ENCODE data around the gene ZNF587. TPM values are rescaled to one million over a fixed set of nuclear protein-coding genes. Genes with fewer than 3 reads are reported as not detected.
"Not testable (repeated sequence)": the region's sequence is repeated elsewhere in the genome, so short reads cannot be mapped to it uniquely, and the experiment has no call there.

The ZNF587 gene
- total and polyA plus RNA-seq, 2 of the 13 experiments (the other 11 are each of a cell fraction or from before 2014, with no cell fraction given) = 8.7 to 17.5 TPM

DNA sequence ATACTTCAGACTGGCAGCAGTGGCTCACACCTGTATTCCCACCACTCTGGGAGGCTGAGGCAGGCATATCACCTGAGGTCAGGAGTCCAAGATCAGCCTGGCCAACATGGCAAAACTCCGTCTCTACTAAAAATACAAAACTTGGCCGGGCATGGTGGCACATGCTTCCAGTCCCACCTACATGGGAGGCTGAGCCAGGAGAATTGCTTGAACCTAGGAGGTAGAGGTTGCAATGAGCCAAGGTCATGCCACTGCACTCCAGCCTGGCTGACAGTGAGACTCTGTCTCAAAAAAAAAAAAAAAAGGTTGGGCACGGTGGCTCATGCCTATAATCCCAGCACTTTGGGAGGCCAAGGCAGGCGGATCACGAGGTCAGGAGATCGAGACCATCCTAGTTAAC lies 20.0 kb downstream of the ZNF587 start:
- H3K4me1 ChIP-seq (ENCODE audit: insufficient read depth, low read length); CTCF ChIA-PET (ENCODE audit: low intra/inter-chr PET ratio, low total read pairs); H3K9me3 ChIP-seq (ENCODE audit: low read length); H3K9ac ChIP-seq (ENCODE audit: insufficient read depth, low read depth, low read length); intact Hi-C loops (cut with micrococcal nuclease; ENCODE audit: unreplicated experiment); POLR2A ChIA-PET; H3K4me2 ChIP-seq (ENCODE audit: low read depth, low read length); ATAC-seq; H4K20me1 ChIP-seq (ENCODE audit: insufficient read depth, low read length); H3K27ac ChIP-seq (ENCODE audit: extremely low read length, insufficient read depth, low read length); BruUV-seq (replicated peaks); H3K27me3 ChIP-seq (ENCODE audit: control insufficient read depth in 1 of 2, insufficient read depth in 2 of 2, low read length in 2 of 2); H3K4me3 ChIP-seq (replicated peaks in 1 of 3; ENCODE audit: insufficient read depth in 1 of 3, low read depth in 2 of 3, low read length in 3 of 3); in situ Hi-C loops (cut with HindIII; ENCODE audit: extremely low pct_ligation_motif_present, low pct_unique_long_range_greater_than_20kb); DNase-seq (ENCODE audit: low spot score); FAIRE-seq; H3K79me2 ChIP-seq (ENCODE audit: insufficient read depth, low read length); H2AFZ ChIP-seq (ENCODE audit: low read length): not testable (repeated sequence)
- 94% methylated on average over 6 of the region's 6 CpGs for WGBS (ENCODE audit: low lambda C conversion rate)
- H3K36me3 ChIP-seq (replicated peaks in 1 of 2; ENCODE audit: control insufficient read depth in 1 of 2, insufficient read depth in 2 of 2, low read length in 2 of 2) = peaks cover 6 to 29% of the 10 kb centered on the region in 2 experiments
- TF ChIP-seq ZC3H13 (CRISPR knock-in tag; IDR thresholded peaks at IDR 0.05) = peak; percentile 74; the same call in 1 of the 2 replicates

GRCh38 chr19:57870225-57870624 lies 20.6 kb downstream of the ZNF587 start:
- Histone ChIP-seq H3K4me1 (ENCODE audit: insufficient read depth, low read length) (no peaks in the 10 kb centered on the region), H3K36me3 (replicated peaks in 1 of 2; ENCODE audit: control insufficient read depth in 1 of 2, insufficient read depth in 2 of 2, low read length in 2 of 2) (peaks cover 5 to 24% of the 10 kb centered on the region in 2 experiments), H2AFZ (ENCODE audit: low read length) (no peak overlapping the region), H3K4me3 (replicated peaks in 1 of 3; ENCODE audit: insufficient read depth in 1 of 3, low read depth in 2 of 3, low read length in 3 of 3) (no peak overlapping the region), H3K9me3 (ENCODE audit: low read length) (peaks cover 4% of the 10 kb centered on the region; the same call in 1 of the 2 replicates), H3K27me3 (ENCODE audit: control insufficient read depth in 1 of 2, insufficient read depth in 2 of 2, low read length in 2 of 2) (no peaks in the 10 kb centered on the region), H4K20me1 (ENCODE audit: insufficient read depth, low read length) (no peaks in the 10 kb centered on the region), H3K4me2 (ENCODE audit: low read depth, low read length) (no peak overlapping the region), H3K9ac (ENCODE audit: insufficient read depth, low read depth, low read length) (no peak overlapping the region), H3K79me2 (ENCODE audit: insufficient read depth, low read length) (no peaks in the 10 kb centered on the region), H3K27ac (ENCODE audit: extremely low read length, insufficient read depth, low read length) (no peak overlapping the region)
- no peak for DNase-seq (ENCODE audit: low spot score)
- TF ChIP-seq ZNF431 (CRISPR knock-in tag; IDR thresholded peaks at IDR 0.05; ENCODE audit: borderline replicate concordance, low read depth) = no peak
- TF ChIP-seq ZC3H13 (CRISPR knock-in tag; IDR thresholded peaks at IDR 0.05) = peak; percentile 14; the same call in 1 of the 2 replicates
- peak; percentile 60 for TF ChIP-seq RBM22 (optimal IDR thresholded peaks at IDR 0.05; ENCODE audit: low read length)
- POLR2A ChIA-PET = no interaction called here
- in situ Hi-C loops (cut with HindIII; ENCODE audit: extremely low pct_ligation_motif_present, low pct_unique_long_range_greater_than_20kb) = no loop called here
- CTCF ChIA-PET (ENCODE audit: low intra/inter-chr PET ratio, low total read pairs) = no interaction called here
- WGBS (ENCODE audit: low lambda C conversion rate) = 98% methylated on average over 2 of the region's 2 CpGs
- FAIRE-seq = no peak
- intact Hi-C loops (cut with micrococcal nuclease; ENCODE audit: unreplicated experiment) = no loop called here
- no peak for ATAC-seq
- BruUV-seq (replicated peaks) = no TSS peak
